ENCODE data around the gene TMEM190.

Gene TMEM190

DNA sequence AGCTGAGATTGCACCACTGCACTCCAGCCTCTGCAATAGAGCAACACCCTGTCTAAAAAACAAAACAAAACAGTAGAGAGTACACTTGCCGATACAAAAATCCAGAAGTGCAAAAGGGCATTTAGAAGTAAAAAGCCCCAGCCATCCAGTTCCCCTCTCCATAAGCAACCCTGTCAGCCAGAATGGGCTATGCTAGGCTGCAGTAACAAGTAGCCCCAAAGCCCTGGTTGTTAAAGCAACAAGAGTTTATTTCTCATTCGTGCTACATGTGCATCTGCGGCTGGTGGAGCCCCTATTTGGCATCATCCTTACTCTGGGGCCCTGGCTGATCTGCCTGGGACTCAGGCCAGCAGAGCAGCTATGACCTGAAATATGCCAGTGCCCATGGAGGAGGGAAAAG is 47.9 kb downstream of the TMEM190 start:
- no peak for DNase-seq

DNA sequence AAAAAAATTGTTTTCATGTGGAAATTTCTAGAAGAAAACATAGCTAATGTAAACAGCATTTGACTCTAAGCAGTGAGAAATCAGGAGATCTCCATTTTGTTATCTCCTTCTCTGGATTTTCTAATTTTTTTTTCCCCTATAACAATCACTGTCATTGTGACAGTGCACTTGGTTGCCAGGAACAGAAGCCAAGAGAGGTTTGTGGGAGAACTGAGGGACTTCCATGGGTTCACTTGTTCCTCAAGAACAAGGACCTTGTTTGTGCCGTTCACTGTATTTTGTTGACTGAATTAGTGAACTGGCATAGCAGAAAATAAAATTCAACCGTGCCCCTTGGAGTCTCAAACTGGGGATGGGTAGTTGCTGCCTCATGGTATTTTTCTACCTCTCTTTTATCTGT is 49.4 kb downstream of the TMEM190 start:
- no peak for DNase-seq

All from kidney glomerular epithelial cell (primary cell).